Measurements from ENCODE around the gene KAT6B. TPM values are rescaled to one million over a fixed set of nuclear protein-coding genes. Genes with fewer than 3 reads are reported as not detected.

The KAT6B gene
- total and polyA plus RNA-seq, 2 of the 8 experiments (the other 6 are each of a cell fraction or from before 2014, with no cell fraction given) = 7.3 to 30.8 TPM

DNA sequence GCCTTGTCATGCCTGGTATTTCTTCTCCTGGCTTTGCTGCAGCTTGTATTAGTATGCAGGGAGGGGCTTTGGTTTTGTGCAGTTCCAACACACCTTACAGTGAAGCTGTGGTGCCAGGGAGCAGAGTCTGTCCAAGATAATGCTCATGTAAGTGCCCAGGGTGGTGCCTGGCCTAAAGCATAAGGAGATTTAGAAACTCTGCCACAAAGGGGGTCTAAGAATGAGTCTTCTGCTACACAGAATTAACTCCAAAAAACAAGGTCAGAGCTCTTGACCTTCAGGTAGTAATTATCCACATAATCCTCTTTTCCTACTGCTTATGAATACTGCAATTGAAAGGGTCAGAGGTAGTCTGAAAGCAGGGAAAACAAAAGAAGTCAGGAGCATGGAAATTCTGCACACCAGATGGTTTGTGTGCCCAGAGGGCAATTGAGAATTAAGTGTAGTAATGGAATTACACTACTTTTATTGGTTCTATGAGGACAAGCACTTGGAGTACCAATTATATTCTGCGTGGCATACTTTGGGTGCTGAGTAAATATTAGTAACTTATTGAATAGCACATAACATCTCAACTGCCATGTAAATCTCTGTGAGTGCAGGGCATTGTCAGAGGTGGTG lies 121.5 kb downstream of the KAT6B start:
- H3K79me2 ChIP-seq (ENCODE audit: control insufficient read depth in 1 of 2, insufficient read depth in 2 of 2, low read length in 2 of 2) = peaks cover 0 to 11% of the 10 kb centered on the region in 2 experiments; a peak in 2 of 4 replicates
- H4K5ac ChIP-seq (ENCODE audit: insufficient read length, low read depth, low read length) = no peak overlapping the region
- no peak overlapping the region for H4K8ac ChIP-seq (ENCODE audit: extremely low read depth, insufficient read depth, low read length)
- no peak overlapping the region for H3K56ac ChIP-seq (replicated peaks; ENCODE audit: insufficient read length, low read depth, low read length)
- H3K9me3 ChIP-seq (ENCODE audit: insufficient read depth in 2 of 2, low read depth in 1 of 2, low read length in 1 of 2) = no peaks in the 10 kb centered on the region
- DNase-seq (ENCODE audit: low read depth in 1 of 2, low spot score in 2 of 2) (no peak), FAIRE-seq (no peak)
- no peak for TF ChIP-seq POLR2A (IDR thresholded peaks at IDR 0.05; ENCODE audit: control extremely low read depth in 1 of 2, low read depth in 2 of 2, low read length in 2 of 2)
- TF ChIP-seq BACH1 (IDR thresholded peaks at IDR 0.05; ENCODE audit: low read length) = no peak
- TF ChIP-seq HDAC6 (IDR thresholded peaks at IDR 0.05; ENCODE audit: low read depth, low read length) = no peak
- no peak overlapping the region for H2BK20ac ChIP-seq (ENCODE audit: low read length)
- H3K4me3 ChIP-seq (ENCODE audit: extremely low read depth in 1 of 4, insufficient read depth in 2 of 4, low read depth in 3 of 4, low read length in 4 of 4) = no peak overlapping the region
- CTCF ChIA-PET (ENCODE audit: partially characterized antibody) = interaction anchor here (0.6 to 1.1 kb wide), 4 partner anchors 12 to 161 kb away, joined by 3 read pairs; a partner anchor contains a TSS
- H3K23ac ChIP-seq (ENCODE audit: insufficient read length) = no peak overlapping the region
- no peaks in the 10 kb centered on the region for H3K36me3 ChIP-seq (ENCODE audit: control insufficient read depth in 2 of 4, insufficient read depth in 4 of 4, low read length in 3 of 4)
- no peak overlapping the region for H2AFZ ChIP-seq (ENCODE audit: low read length)
- H2AK5ac ChIP-seq (ENCODE audit: low read depth, low read length) = no peak overlapping the region
- no peak overlapping the region for H3K14ac ChIP-seq (ENCODE audit: insufficient read length)
- H3K27me3 ChIP-seq (replicated peaks in 1 of 4; ENCODE audit: control insufficient read depth in 3 of 4, extremely low read depth in 1 of 4, insufficient read depth in 3 of 4, low read length in 3 of 4) = no peaks in the 10 kb centered on the region
- no peaks in the 10 kb centered on the region for H4K20me1 ChIP-seq (replicated peaks in 1 of 2; ENCODE audit: control insufficient read depth in 1 of 2, insufficient read depth in 2 of 2, low read length in 2 of 2)
- H2BK120ac ChIP-seq (replicated peaks; ENCODE audit: low read depth, low read length) = no peak overlapping the region
- no peak overlapping the region for H3K18ac ChIP-seq (ENCODE audit: extremely low read depth, low read length)
- no peak overlapping the region for H2BK12ac ChIP-seq (ENCODE audit: low read depth, low read length)
- no peak overlapping the region for H2BK5ac ChIP-seq (ENCODE audit: low read depth, low read length)
- H3K4ac ChIP-seq (replicated peaks; ENCODE audit: insufficient read length, low read depth, low read length) = no peak overlapping the region
- H4K91ac ChIP-seq (replicated peaks; ENCODE audit: insufficient read length, low read length) = no peak overlapping the region
- no peaks in the 10 kb centered on the region for H3K23me2 ChIP-seq (ENCODE audit: low read depth, low read length)
- peaks cover 0 to 3% (median 1%) of the 10 kb centered on the region in 4 experiments; a peak in 2 of 7 replicates for H3K4me1 ChIP-seq (replicated peaks in 1 of 4; ENCODE audit: control insufficient read depth in 3 of 4, insufficient read depth in 4 of 4, low read length in 3 of 4)
- H3K79me1 ChIP-seq (ENCODE audit: low read depth, low read length) = no peaks in the 10 kb centered on the region; the same call in 1 of the 2 replicates
- H3K9ac ChIP-seq (replicated peaks in 1 of 4; ENCODE audit: extremely low read depth in 1 of 4, low read depth in 3 of 4, low read length in 3 of 4) = peak overlapping the region in 1 of 4 experiments; percentile 25; a peak in 1 of 7 replicates
- no peak overlapping the region for H2BK15ac ChIP-seq (ENCODE audit: low read length)
- POLR2A ChIA-PET (ENCODE audit: partially characterized antibody) = interaction anchor here (0.5 to 1.2 kb wide), 2 partner anchors 10 to 217 kb away, joined by 3 read pairs; no protein-coding TSS in a partner anchor
- no peak overlapping the region for H3K27ac ChIP-seq (ENCODE audit: low read depth, low read length)
- no peak overlapping the region for H3K4me2 ChIP-seq (ENCODE audit: insufficient read depth in 1 of 2, low read depth in 2 of 2, low read length in 2 of 2)
- WGBS, 2 experiments (ENCODE audit: extremely low coverage in 1 of 2, insufficient coverage in 1 of 2, insufficient read length in 1 of 2, insufficient replicate concordance in 2 of 2, low coverage in 1 of 2, low lambda C conversion rate in 2 of 2, missing lambda C conversion rate in 1 of 2) = 86% methylated on average over 1 of the region's 1 CpG; no CpG with 5 or more reads in 1 of the 2 experiments

Measured in H1 (cell line).